Colon (tissue), 2 donors: ENCODE measurements around the gene GOPC.
"Not testable (repeated sequence)": the region's sequence is repeated elsewhere in the genome, so short reads cannot be mapped to it uniquely, and the experiment has no call there.

Experiments
- FAIRE-seq: peaks from 2 replicates; lab custom pipeline; 2012; peaks lifted over from hg19 to GRCh38; lab: Jason Lieb, UNC
- donor health status: control.
- donor health status: control.

Gene GOPC

GRCh38 chr6:117548797-117549301 is 53.5 kb downstream of the GOPC start:
- no peak for FAIRE-seq

GRCh38 chr6:117547688-117548621 is 54.4 kb downstream of the GOPC start:
- FAIRE-seq, result no peak

- FAIRE-seq, result no peak
Observed at GRCh38 chr6:117546674-117547073, 55.6 kb downstream of the GOPC start.

GRCh38 chr6:117545161-117545595 is 57.1 kb downstream of the GOPC start:
- no peak for FAIRE-seq

GRCh38 chr6:117544716-117545115 is 57.6 kb downstream of the GOPC start:
- FAIRE-seq, result no peak

- no peak for FAIRE-seq
Observed at GRCh38 chr6:117542493-117542892, 59.8 kb downstream of the GOPC start.

GRCh38 chr6:117540670-117541069 is 61.6 kb downstream of the GOPC start:
- no peak for FAIRE-seq

GRCh38 chr6:117538615-117539014 is 63.7 kb downstream of the GOPC start:
- no peak for FAIRE-seq

GRCh38 chr6:117536317-117536716 is 66.0 kb downstream of the GOPC start:
- no peak for FAIRE-seq

GRCh38 chr6:117534974-117535373 is 67.3 kb downstream of the GOPC start:
- FAIRE-seq, result no peak

GRCh38 chr6:117533775-117534174 is 68.5 kb downstream of the GOPC start:
- no peak for FAIRE-seq

- no peak for FAIRE-seq
Observed at GRCh38 chr6:117531809-117532725, 70.2 kb downstream of the GOPC start.

- FAIRE-seq, result no peak
Observed at GRCh38 chr6:117531346-117531745, 71.0 kb downstream of the GOPC start.

GRCh38 chr6:117530467-117531242 is 71.7 kb downstream of the GOPC start:
- FAIRE-seq, result no peak

- FAIRE-seq, result no peak
Observed at GRCh38 chr6:117525607-117526006, 76.7 kb downstream of the GOPC start.

GRCh38 chr6:117521791-117522502 is 80.4 kb downstream of the GOPC start:
- no peak for FAIRE-seq

- FAIRE-seq, result no peak
Observed at GRCh38 chr6:117520603-117521395, 81.5 kb downstream of the GOPC start.

- FAIRE-seq, result no peak
Observed at GRCh38 chr6:117518870-117519269, 83.4 kb downstream of the GOPC start.

GRCh38 chr6:117517995-117518394 is 84.3 kb downstream of the GOPC start:
- FAIRE-seq, result not testable (repeated sequence)

GRCh38 chr6:117515326-117515725 is 87.0 kb downstream of the GOPC start:
- FAIRE-seq, result no peak
